Activated CD4-positive, alpha-beta T cell treated with anti-CD3 and anti-CD28 coated beads for 1 hour (primary cell): ENCODE data around the gene PKHD1.
"Not testable (repeated sequence)": the region's sequence is repeated elsewhere in the genome, so short reads cannot be mapped to it uniquely, and the experiment has no call there.

Experiments
- DNase-seq: peaks from one replicate; pipeline ENCODE4 v3.0.0-alpha.2; 2020

Gene PKHD1

DNA sequence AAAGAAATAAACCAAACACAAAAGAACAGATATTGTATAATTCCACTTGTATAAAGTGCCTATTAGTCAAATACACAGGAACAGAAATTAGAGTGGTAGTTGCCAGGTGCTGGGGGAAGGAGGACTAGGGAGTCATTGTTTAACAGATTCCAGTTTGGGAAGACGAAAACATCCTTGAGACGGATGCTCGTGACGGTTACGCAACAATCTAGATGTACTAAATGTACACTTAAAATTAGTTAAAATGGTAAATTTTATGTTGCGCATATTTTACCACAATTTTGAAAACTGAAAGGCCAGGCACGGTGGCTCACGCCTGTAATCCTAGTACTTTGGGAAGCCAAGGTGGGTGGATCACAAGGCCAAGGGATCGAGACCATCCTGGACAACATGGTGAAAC lies 111.0 kb downstream of the PKHD1 start:
- DNase-seq, result no peak

DNA sequence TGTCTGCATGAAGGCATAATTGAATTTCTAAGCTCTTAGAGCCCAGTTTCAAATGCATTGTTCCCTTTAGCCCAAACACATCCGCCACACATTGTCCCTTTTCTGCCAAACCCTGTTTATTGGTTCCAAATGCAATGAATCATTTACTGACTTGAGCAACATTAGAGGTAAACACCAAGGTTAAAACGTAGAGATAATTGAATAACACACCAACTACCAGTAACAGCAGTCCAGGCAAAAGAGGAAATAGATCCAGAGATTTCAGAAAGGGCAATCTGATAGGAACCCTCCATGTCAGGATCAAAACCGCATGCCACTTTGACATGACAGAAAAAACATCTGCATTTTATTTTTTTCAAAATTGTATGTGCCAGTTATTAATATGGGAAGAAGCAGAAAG lies 114.8 kb downstream of the PKHD1 start:
- DNase-seq, result no peak

DNA sequence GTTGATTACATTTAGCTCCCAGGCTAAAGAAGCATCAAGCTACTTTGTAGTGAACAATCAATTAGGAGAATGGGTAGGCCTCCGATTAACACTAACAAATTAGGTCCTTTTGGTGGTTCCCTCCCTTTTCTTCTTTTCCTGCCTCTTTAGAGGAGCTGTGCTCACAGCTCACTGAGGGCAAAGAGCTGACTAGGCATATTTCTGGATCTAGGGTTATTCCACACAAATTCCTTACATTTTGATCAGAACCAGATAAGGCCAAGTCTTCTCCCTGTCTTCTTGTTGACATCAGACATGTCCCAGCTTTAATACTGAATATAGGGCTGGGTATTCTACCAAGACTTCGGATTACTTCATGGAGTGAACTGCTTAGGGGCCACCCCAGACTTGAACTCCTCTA lies 119.1 kb downstream of the PKHD1 start:
- DNase-seq, result no peak

DNA sequence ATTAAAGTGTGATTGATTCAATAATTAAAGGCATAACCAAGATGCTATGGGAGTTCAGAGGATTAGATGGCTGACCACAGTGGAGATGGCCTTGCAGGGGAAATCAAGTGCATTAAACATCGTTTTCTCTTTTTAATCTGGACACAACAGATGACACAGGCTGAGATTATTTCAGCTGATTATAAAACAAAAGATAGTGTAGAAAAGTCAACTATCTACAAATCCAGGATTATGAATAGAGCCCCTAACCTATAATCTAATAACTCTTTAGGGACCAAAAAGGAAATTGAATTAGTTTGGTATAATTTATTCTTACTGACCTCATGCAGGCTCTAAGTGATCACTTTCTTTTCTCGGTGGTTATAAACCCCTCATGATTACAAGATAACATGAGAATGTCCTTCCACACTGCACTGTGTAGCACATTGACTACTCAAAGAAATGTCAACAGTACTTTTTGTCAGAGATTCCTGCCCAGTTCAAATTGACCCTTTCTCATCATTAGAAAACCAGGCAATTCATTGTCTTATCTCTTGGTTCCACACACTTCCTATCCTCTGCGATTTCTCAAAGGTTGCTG lies 122.1 kb downstream of the PKHD1 start:
- no peak for DNase-seq

DNA sequence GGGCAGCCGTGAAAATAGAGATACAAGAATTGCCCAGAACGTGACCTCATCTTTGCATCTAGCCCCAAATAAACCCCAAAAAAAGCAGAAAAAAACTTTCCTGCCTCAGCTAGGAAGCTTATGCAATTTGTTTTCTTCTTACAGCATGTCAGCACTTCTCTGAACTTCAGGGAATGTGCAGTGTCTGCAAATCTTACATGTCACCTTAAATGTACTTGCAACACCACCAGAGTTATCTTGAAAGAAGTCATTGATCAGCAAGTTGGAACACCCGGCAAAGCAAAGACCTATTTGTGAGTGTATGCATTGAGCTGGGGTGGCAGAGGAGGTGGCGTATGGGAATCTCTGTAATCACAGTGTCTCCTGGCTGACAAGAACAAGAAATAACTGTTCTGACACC lies 123.4 kb downstream of the PKHD1 start:
- DNase-seq, result no peak

- no peak for DNase-seq
These were observed 125.1 kb downstream of the PKHD1 start for GRCh38 chr6:51962354-51962753.

- no peak for DNase-seq
These were observed 127.0 kb downstream of the PKHD1 start for GRCh38 chr6:51960419-51960818.

DNA sequence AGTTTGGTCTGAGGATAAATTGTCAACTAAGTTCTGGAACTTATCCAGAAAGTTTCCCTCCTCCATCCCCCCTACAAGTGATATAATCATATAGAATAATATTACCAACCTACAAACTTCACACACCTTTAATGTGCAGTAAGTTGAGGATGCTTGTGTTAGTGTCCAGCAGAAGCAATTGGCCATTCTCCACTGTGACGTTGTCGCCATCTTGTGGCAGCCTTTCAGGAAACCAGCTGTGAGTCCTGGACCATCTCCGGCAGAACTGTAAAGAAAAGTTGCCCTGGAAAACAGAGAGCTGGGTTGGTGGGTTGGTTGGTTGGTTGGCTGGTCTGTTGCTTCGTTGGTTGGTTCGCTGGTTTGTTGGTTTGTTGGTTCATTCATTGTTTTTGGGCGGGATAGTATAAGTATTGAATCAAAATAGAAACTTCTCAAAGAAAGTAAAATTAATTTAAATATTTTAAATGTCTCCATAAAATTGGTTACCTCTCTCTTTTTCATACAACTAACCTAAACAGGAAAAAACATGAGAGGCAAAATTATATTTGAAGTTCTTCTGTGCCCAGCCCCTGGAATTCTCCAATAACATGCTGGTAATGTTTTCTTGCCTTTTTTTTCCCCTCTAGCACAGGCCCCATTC lies 127.5 kb downstream of the PKHD1 start:
- DNase-seq, result no peak

DNA sequence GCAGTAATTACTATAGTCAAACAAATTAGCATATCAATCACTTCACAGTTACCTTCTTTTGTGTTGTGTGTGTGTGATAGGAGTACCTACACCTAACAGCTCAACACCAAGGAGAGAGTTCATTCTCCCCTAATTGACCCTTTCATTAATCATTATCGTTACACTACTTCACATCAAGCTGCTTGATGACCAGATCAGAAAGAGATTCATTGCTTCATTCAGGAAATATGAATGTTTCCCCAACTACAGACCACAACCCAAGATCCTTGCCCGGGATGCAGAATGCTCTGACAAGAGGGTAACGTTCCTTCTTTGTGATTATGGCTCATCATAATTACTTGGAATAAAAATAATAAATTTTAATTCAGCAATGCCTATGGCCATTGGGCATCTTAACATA lies 132.7 kb downstream of the PKHD1 start:
- DNase-seq, result no peak

DNA sequence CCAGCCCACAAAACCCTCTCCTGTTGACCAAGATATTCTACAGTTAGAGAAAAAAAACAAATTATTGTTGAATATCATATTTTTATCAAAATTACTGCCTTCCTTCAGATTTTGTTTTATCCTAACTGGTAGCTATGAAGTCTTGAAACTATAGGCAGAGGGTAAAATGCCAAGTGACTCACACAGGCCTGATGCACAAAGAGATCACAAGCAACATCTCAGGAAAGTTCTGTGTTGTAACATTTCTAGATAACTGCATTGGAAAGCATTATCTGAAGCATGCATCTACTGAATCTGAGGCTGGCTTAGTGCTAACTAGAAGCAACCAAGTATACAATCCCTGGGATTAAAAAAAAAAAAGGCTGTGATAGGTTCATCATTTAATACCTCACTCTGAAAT lies 134.2 kb downstream of the PKHD1 start:
- DNase-seq, result no peak

DNA sequence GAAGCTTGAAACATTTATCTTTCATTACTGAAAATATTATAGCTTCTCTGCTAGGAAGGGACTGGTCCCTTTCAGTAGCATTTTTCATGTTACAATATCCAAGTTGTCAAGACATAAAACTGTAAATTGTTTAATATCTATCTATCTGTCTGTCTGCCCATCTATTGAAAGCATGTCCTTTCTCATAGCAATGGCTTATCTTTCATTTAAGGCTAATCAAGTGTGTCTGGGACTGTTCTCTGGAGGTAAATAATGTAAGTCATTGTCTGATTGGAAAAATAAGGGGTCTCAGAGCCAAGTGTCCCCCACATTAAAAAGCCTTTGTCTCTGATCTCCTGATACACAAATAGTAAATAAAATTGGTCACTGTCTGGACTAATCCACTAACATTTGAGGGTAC lies 135.5 kb downstream of the PKHD1 start:
- DNase-seq, result no peak

DNA sequence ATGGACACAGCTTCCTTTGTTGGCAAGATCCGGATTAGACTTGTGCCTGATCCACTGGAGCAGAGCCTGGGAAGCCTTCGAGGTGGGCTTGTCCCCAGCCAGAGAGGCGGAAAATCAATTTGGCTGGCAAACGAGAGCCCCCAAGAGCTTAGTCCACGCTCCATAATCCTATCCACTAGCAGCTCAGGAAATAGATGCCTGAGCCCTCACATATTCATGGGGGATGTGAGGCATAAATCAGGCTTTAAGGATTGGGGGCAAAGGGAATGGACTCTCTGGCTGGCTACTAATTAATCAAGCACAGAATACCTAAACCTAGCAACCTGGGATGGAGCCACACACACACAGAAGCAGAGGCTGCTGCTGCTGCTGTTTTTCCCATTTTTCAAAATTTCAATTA lies 137.9 kb downstream of the PKHD1 start:
- no peak for DNase-seq

GRCh38 chr6:51939695-51940094 lies 147.7 kb downstream of the PKHD1 start:
- DNase-seq, result not testable (repeated sequence)

GRCh38 chr6:51936531-51937290 lies 150.7 kb downstream of the PKHD1 start:
- DNase-seq, result no peak

DNA sequence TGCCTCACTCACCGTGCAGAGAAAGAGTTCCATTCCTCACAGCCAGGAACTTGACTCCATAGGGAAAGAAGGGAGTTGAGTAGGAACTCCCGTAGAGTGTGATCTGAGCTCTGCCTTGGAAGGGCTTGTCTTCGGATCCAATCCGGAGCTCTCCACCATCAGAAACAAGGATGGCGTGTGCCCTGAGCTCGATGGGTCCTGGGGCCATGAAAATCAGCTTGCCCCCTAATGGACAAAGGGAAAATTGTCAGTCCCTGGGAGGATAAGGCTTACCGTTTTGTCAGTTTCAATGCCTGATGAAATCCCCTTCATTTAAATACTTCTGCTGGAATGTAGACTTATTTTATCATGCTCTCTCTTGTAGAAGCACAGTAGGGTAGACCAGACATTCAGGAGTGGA lies 153.3 kb downstream of the PKHD1 start:
- no peak for DNase-seq

GRCh38 chr6:51932956-51933355 lies 154.5 kb downstream of the PKHD1 start:
- no peak for DNase-seq

- no peak for DNase-seq
These were observed 156.8 kb downstream of the PKHD1 start for GRCh38 chr6:51930602-51931001.

DNA sequence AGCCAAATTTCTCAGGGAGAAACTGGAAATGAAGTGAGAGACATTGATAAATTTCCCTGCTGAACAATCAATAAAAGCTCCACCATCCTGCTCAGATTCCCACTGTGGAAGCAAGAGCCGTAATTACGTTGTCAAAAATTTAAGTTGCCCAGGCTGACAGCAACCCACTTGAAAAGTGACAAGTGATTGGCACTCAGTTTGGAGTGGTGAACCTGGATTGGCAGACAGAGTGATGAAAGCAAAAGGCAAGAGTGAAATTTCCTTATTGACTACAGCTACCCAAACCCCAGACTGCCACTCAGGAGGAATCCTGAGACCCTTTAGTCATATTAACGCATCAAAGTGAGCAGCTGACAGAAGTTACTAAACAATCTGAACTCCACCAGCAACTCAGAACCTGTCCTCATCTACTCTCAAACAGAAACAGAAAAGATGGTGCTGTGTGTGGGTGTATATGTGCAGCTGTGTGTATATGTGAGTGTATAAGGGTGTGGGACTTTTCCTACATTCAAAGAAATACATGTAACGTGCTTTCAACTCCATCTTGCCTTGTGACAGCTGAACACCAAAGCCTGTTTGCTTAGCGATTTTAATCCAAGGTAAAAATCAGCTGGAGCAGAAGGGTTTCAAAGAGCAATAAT lies 157.4 kb downstream of the PKHD1 start:
- DNase-seq, result no peak

GRCh38 chr6:51928320-51928719 lies 159.1 kb downstream of the PKHD1 start:
- no peak for DNase-seq

DNA sequence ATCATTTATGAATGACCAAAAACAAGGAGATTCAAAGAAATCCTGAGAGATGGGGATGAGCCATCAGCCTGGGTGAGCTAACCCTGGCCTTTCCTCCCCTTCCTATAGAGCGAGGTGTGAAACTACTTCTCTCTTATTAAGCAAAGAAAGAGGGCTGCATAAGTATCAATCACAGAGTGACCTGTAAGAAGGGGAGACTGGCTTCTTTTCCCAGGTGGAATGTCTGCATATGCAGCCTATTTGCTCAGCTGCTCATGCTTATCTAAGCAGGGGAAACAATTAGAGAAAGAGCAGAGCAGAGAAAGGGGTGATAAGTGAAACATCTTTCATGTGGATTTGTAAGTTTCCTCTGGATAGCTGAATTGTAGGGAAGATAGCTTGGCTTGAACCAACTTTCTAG lies 160.0 kb downstream of the PKHD1 start:
- DNase-seq, result no peak

DNA sequence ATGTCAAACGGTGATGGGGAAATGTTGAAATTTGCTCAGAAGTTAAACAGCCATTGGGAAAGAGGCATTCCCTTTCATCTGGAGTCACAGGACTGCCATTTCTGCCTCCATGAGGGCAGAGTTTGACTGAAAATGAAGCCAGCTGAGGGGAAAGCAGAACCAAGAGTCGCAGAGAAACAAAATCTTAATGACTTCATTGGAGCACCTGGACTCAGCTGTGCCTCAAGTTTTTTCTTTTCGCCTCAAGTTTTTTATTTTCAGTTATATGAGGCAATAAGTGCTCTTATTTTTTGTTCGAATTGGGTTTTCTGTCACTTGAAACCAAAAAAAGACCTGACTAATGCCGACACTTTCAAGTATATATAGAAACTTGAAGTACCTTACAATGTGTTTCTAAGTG lies 161.3 kb downstream of the PKHD1 start:
- DNase-seq, result no peak

- DNase-seq, result not testable (repeated sequence)
These were observed 164.9 kb downstream of the PKHD1 start for GRCh38 chr6:51922479-51922878.

GRCh38 chr6:51918347-51918746 lies 169.1 kb downstream of the PKHD1 start:
- DNase-seq, result not testable (repeated sequence)

DNA sequence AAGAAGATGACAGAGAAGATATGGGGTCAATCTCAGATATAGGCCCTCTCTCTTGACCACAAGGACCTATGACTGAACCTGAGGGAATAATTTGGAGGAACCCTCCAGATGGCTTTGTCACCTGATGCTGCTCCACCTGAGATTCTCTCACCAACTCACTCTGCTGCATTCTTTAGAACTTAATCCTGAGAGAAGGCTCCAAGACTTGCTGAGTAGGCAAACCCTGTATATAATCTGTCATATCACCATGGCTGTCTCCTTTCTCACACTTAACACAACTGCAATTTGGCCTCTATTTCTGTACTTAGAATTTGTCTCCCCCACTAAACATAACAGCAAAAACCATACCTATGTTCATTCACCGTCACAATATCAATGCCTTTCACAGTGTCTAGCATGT lies 172.3 kb downstream of the PKHD1 start:
- DNase-seq, result no peak
